ENCODE data around the gene HIRA. TPM values are rescaled to one million over a fixed set of nuclear protein-coding genes. Genes with fewer than 3 reads are reported as not detected.

The HIRA gene
- total and polyA plus RNA-seq, 2 of the 8 experiments (the other 6 are each of a cell fraction or from before 2014, with no cell fraction given), result 34.9 to 67.2 TPM

- TF ChIP-seq CHD7 (IDR thresholded peaks at IDR 0.05; ENCODE audit: insufficient replicate concordance, low read length), result no peak
- TF ChIP-seq GTF2F1 (IDR thresholded peaks at IDR 0.05; ENCODE audit: borderline replicate concordance, low read depth, low read length), result no peak
- TF ChIP-seq CEBPB (IDR thresholded peaks at IDR 0.05; ENCODE audit: low read depth, low read length), result no peak
- TF ChIP-seq HDAC2 (IDR thresholded peaks at IDR 0.05; ENCODE audit: borderline replicate concordance in 1 of 2, low read depth in 2 of 2, low read length in 2 of 2), result no peak
- TF ChIP-seq RBBP5 (IDR thresholded peaks at IDR 0.05; ENCODE audit: borderline replicate concordance, low read depth, low read length), result no peak
Observed at GRCh38 chr22:19469421-19469820, 37.9 kb upstream of the HIRA start (continued).
